HepG2 (cell line): ENCODE data around the gene TAF1B. TPM values are rescaled to one million over a fixed set of nuclear protein-coding genes. Genes with fewer than 3 reads are reported as not detected.

ENCODE experiments used
- ATF7-NPFF ChIP-seq: sonication (generic); formaldehyde crosslinking; IDR thresholded peaks from 2 replicates; pipeline ENCODE4 v1.8.1; 2023; ENCODE audit warnings: mild to moderate bottlenecking, low read depth, missing genetic modification reagents, moderate library complexity
- KLF6 ChIP-seq: IDR thresholded peaks from 2 replicates; pipeline ENCODE4 v1.8.0; 2016; ENCODE audit warnings: missing biosample characterization, missing genetic modification reagents
- MBNL3 ChIP-seq: fragments of 250-450 bp; sonication (Bioruptor Pico); conservative IDR thresholded peaks from 2 replicates; pipeline ENCODE4 v1.8.0; 2022; ENCODE audit warnings: mild to moderate bottlenecking, inconsistent platforms
- PHF8 ChIP-seq: sonication (generic); formaldehyde crosslinking; IDR thresholded peaks from 2 replicates; pipeline ENCODE4 v1.5.0; 2020; ENCODE audit warnings: missing genetic modification reagents
- PITX1 ChIP-seq: sonication (generic); formaldehyde crosslinking; IDR thresholded peaks from 2 replicates; pipeline ENCODE4 v1.5.1; 2020; ENCODE audit warnings: mild to moderate bottlenecking, missing genetic modification reagents
- RNF2 ChIP-seq: fragments of 450-650 bp; conservative IDR thresholded peaks from 2 replicates; pipeline ENCODE4 v1.6.1; 2016; ENCODE audit warnings: low read depth
- SALL2 ChIP-seq: sonication (generic); formaldehyde crosslinking; IDR thresholded peaks from 2 replicates; pipeline ENCODE4 v1.8.1; 2023; ENCODE audit warnings: mild to moderate bottlenecking, missing genetic modification reagents, inconsistent platforms
- SATB2 ChIP-seq: sonication (generic); formaldehyde crosslinking; IDR thresholded peaks from 2 replicates; pipeline ENCODE4 v1.5.0; 2020; ENCODE audit warnings: missing genetic modification reagents
- SP4 ChIP-seq: sonication (generic); formaldehyde crosslinking; IDR thresholded peaks from 2 replicates; pipeline ENCODE4 v1.8.1; 2023; ENCODE audit warnings: mild to moderate bottlenecking, missing genetic modification reagents
- STAG1 ChIP-seq: sonication (generic); formaldehyde crosslinking; IDR thresholded peaks from 2 replicates; pipeline ENCODE4 v1.4.0; 2020; ENCODE audit warnings: missing genetic modification reagents
- ZBTB7A ChIP-seq: sonication (generic); formaldehyde crosslinking; IDR thresholded peaks from 2 replicates; pipeline ENCODE4 v1.8.0; 2022; ENCODE audit warnings: mild to moderate bottlenecking, missing genetic modification reagents
- ZNF235 ChIP-seq: sonication (generic); formaldehyde crosslinking; IDR thresholded peaks from 2 replicates; pipeline ENCODE4 v1.8.1; 2023; ENCODE audit warnings: mild to moderate bottlenecking, missing genetic modification reagents, borderline replicate concordance
- ZNF292 ChIP-seq: sonication (generic); formaldehyde crosslinking; IDR thresholded peaks from 2 replicates; pipeline ENCODE4 v1.8.1; 2022; ENCODE audit warnings: mild to moderate bottlenecking, low read depth, missing genetic modification reagents, borderline replicate concordance
- ZNF333 ChIP-seq: sonication (generic); formaldehyde crosslinking; IDR thresholded peaks from 2 replicates; pipeline ENCODE4 v1.4.0; 2020; ENCODE audit warnings: mild to moderate bottlenecking, missing genetic modification reagents, borderline replicate concordance
- ZNF430 ChIP-seq: sonication (generic); formaldehyde crosslinking; IDR thresholded peaks from 2 replicates; pipeline ENCODE4 v1.9.0; 2021; ENCODE audit warnings: mild to moderate bottlenecking, missing genetic modification reagents
- ZNF503 ChIP-seq: sonication (generic); formaldehyde crosslinking; IDR thresholded peaks from 2 replicates; pipeline ENCODE4 v1.4.0; 2020; ENCODE audit warnings: missing genetic modification reagents
- ZNF547 ChIP-seq: sonication (generic); formaldehyde crosslinking; IDR thresholded peaks from 2 replicates; pipeline ENCODE4 v1.5.1; 2020; ENCODE audit warnings: mild to moderate bottlenecking, missing genetic modification reagents
- ZNF563 ChIP-seq: sonication (generic); formaldehyde crosslinking; IDR thresholded peaks from 2 replicates; pipeline ENCODE4 v1.8.0; 2022; ENCODE audit warnings: mild to moderate bottlenecking, moderate library complexity, missing genetic modification reagents
- ZNF598 ChIP-seq: sonication (generic); formaldehyde crosslinking; IDR thresholded peaks from 2 replicates; pipeline ENCODE4 v1.5.1; 2020; ENCODE audit warnings: mild to moderate bottlenecking, missing genetic modification reagents, borderline replicate concordance
- ZNF644 ChIP-seq: IDR thresholded peaks from 2 replicates; pipeline ENCODE4 v1.6.1; 2016; ENCODE audit warnings: low read depth
- ZNF780A ChIP-seq: sonication (generic); formaldehyde crosslinking; IDR thresholded peaks from 2 replicates; pipeline ENCODE4 v1.8.0; 2022; ENCODE audit warnings: mild to moderate bottlenecking, missing genetic modification reagents, moderate library complexity
- polyA plus RNA-seq, 8 experiments: library from polyadenylated mRNA; depleted of rRNA in 3 of 8; stranded (reverse) in 7 of 8; unstranded in 1 of 8; fragments of >200 nt; fragmentation: Illumina TruSeq in 4 of 8; extraction: Trizol in 4 of 8; gene quantifications; 2 replicates each; pipeline versions ENCODE4 v1.2.1 to v1.2.3, GENCODE V29; 2011 to 2016; ENCODE audit warnings: low read depth in 4 of 8, missing spikeins in 1 of 8, mixed read lengths in 1 of 8; ENCODE audit not compliant: insufficient read depth in 1 of 8
- total RNA-seq, 5 experiments: library from RNA; depleted of rRNA; stranded (reverse); fragments of >200 nt; fragmentation: Illumina TruSeq; extraction: Trizol; gene quantifications; 2 replicates each; pipeline ENCODE4 v1.2.3, GENCODE V29; 2016; ENCODE audit warnings: low read depth in 1 of 5
- TF ChIP-seq, protein P1 (sequence below): IDR thresholded peaks from 2 replicates; pipeline ENCODE4 v1.6.1; 2012; ENCODE audit warnings: low read depth, low read length, improper control_type of control experiment
- TF ChIP-seq, protein P2 (sequence below): sonication (generic); formaldehyde crosslinking; IDR thresholded peaks from 2 replicates; pipeline ENCODE4 v1.4.0; 2020; ENCODE audit warnings: low read depth, missing genetic modification reagents

Gene TAF1B
- total and polyA plus RNA-seq, 2 of the 13 experiments (the other 11 are each of a cell fraction or from before 2014, with no cell fraction given): 13.3 to 27.7 TPM

DNA sequence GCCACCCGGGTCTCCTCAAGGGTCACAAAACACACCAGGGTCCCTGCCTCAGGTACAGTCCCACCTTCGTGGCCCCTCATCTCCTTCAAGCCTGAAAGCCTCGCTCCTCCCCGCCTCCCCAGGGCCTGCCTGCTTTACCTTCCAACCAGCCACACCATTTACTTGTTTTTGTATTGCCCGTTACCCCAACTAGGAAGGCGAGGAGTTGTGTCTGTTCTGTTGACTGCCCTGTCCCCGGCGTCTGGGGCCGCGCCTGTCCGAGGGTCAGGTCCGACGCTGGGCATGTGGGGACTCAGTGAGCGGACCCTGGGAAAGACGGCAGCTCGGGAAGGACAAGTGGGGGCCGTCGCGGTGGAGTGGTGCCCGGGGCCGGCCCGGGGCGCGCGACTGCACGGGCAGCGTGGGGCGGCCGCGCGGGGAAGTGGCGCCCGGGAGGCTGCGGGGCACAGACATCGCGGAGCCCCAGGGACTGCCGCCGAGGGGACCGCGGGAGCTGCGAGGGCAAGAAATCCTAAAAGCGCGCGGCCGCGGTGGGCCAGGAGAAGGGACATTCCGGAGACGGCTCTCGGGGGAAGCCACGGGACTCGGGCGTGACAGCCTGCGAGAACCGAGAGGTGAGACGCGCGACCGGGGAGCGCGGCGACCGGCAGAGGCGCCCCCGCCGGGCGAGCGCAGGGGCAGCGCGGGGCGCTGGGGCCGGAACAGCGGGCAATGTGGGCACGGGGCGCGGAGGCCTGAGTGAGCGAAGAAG lies 107.4 kb downstream of the TAF1B start (continued):
- TF ChIP-seq STAG1: 0 out of 2 replicates have a peak, but pooled peaks have one; percentile 2
- no peak for TF ChIP-seq KLF6 (CRISPR knock-in tag)
- TF ChIP-seq, protein P1, sequence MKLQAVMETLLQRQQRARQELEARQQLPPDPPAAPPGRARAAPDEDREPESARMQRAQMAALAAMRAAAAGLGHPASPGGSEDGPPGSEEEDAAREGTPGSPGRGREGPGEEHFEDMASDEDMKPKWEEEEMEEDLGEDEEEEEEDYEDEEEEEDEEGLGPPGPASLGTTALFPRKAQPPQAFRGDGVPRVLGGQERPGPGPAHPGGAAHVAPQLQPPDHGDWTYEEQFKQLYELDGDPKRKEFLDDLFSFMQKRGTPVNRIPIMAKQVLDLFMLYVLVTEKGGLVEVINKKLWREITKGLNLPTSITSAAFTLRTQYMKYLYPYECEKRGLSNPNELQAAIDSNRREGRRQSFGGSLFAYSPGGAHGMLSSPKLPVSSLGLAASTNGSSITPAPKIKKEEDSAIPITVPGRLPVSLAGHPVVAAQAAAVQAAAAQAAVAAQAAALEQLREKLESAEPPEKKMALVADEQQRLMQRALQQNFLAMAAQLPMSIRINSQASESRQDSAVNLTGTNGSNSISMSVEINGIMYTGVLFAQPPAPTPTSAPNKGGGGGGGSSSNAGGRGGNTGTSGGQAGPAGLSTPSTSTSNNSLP: 0 out of 2 replicates have a peak, but pooled peaks have one; percentile 5
- TF ChIP-seq, protein P2, sequence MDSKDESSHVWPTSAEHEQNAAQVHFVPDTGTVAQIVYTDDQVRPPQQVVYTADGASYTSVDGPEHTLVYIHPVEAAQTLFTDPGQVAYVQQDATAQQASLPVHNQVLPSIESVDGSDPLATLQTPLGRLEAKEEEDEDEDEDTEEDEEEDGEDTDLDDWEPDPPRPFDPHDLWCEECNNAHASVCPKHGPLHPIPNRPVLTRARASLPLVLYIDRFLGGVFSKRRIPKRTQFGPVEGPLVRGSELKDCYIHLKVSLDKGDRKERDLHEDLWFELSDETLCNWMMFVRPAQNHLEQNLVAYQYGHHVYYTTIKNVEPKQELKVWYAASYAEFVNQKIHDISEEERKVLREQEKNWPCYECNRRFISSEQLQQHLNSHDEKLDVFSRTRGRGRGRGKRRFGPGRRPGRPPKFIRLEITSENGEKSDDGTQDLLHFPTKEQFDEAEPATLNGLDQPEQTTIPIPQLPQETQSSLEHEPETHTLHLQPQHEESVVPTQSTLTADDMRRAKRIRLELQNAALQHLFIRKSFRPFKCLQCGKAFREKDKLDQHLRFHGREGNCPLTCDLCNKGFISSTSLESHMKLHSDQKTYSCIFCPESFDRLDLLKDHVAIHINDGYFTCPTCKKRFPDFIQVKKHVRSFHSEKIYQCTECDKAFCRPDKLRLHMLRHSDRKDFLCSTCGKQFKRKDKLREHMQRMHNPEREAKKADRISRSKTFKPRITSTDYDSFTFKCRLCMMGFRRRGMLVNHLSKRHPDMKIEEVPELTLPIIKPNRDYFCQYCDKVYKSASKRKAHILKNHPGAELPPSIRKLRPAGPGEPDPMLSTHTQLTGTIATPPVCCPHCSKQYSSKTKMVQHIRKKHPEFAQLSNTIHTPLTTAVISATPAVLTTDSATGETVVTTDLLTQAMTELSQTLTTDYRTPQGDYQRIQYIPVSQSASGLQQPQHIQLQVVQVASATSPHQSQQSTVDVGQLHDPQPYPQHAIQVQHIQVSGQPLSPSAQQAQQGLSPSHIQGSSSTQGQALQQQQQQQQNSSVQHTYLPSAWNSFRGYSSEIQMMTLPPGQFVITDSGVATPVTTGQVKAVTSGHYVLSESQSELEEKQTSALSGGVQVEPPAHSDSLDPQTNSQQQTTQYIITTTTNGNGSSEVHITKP: no peak
- no peak for TF ChIP-seq SP4 (CRISPR knock-in tag)
- TF ChIP-seq ZNF333 (CRISPR knock-in tag): no peak
- TF ChIP-seq PITX1 (CRISPR knock-in tag): peak; percentile 61
- TF ChIP-seq ZNF292 (CRISPR knock-in tag): 0 out of 2 replicates have a peak, but pooled peaks have one; percentile 51
- peak; percentile 56; the same call in 1 of the 2 replicates for TF ChIP-seq ZNF547 (CRISPR knock-in tag)
- TF ChIP-seq ZNF503 (CRISPR knock-in tag): 0 out of 2 replicates have a peak, but pooled peaks have one; percentile 28
- TF ChIP-seq RNF2: peak; percentile 63; the same call in 1 of the 2 replicates
- 0 out of 2 replicates have a peak, but pooled peaks have one; percentile 62 for TF ChIP-seq SATB2
- TF ChIP-seq ZNF235: 0 out of 2 replicates have a peak, but pooled peaks have one; percentile 12
- TF ChIP-seq MBNL3: no peak
- peak; percentile 71; the same call in 1 of the 2 replicates for TF ChIP-seq ATF7-NPFF (CRISPR knock-in tag)
- TF ChIP-seq PHF8 (CRISPR knock-in tag): peak; percentile 20; the same call in 1 of the 2 replicates
- peak; percentile 62 for TF ChIP-seq ZNF563 (CRISPR knock-in tag)
- TF ChIP-seq ZBTB7A (CRISPR knock-in tag): peak; percentile 27; the same call in 1 of the 2 replicates
- peak; percentile 53; the same call in 1 of the 2 replicates for TF ChIP-seq SALL2 (CRISPR knock-in tag)
- TF ChIP-seq ZNF644 (CRISPR knock-in tag): no peak
- TF ChIP-seq ZNF598 (CRISPR knock-in tag): 0 out of 2 replicates have a peak, but pooled peaks have one; percentile 57
- TF ChIP-seq ZNF780A (CRISPR knock-in tag): no peak
- peak; percentile 38; the same call in 1 of the 2 replicates for TF ChIP-seq ZNF430 (CRISPR knock-in tag)
